Measurements from ENCODE around the gene DGKE. TPM values are rescaled to one million over a fixed set of nuclear protein-coding genes. Genes with fewer than 3 reads are reported as not detected.

DGKE gene
- total and polyA plus RNA-seq, 2 of the 13 experiments (the other 11 are each of a cell fraction or from before 2014, with no cell fraction given): 3.2 to 5.3 TPM

- no TSS peak for BruUV-seq (replicated peaks)
- no peak for ATAC-seq
- TF ChIP-seq ZNF770 (CRISPR knock-in tag; IDR thresholded peaks at IDR 0.05) (no peak), PLRG1 (conservative IDR thresholded peaks at IDR 0.05) (no peak), ZNF800 (CRISPR knock-in tag; IDR thresholded peaks at IDR 0.05) (no peak), MED13 (CRISPR knock-in tag; IDR thresholded peaks at IDR 0.05) (no peak), ZNF549 (CRISPR knock-in tag; IDR thresholded peaks at IDR 0.05) (no peak), KLF9 (CRISPR knock-in tag; IDR thresholded peaks at IDR 0.05; ENCODE audit: low read depth) (no peak), TFE3 (CRISPR knock-in tag; IDR thresholded peaks at IDR 0.05) (no peak), HIC2 (CRISPR knock-in tag; IDR thresholded peaks at IDR 0.05; ENCODE audit: low read depth) (no peak), RARA (CRISPR knock-in tag; IDR thresholded peaks at IDR 0.05) (no peak), ZNF841 (CRISPR knock-in tag; IDR thresholded peaks at IDR 0.05; ENCODE audit: borderline replicate concordance) (no peak), PTBP1 (IDR thresholded peaks at IDR 0.05; ENCODE audit: low read depth, low read length, poor library complexity, severe bottlenecking) (no peak), SIN3B (IDR thresholded peaks at IDR 0.05; ENCODE audit: low read length) (no peak), RFXANK (CRISPR knock-in tag; IDR thresholded peaks at IDR 0.05) (no peak), MED1 (CRISPR knock-in tag; IDR thresholded peaks at IDR 0.05) (no peak), ZNF547 (CRISPR knock-in tag; IDR thresholded peaks at IDR 0.05) (no peak), HMG20A (CRISPR knock-in tag; IDR thresholded peaks at IDR 0.05; ENCODE audit: borderline replicate concordance) (no peak), ZBTB7A (CRISPR knock-in tag; IDR thresholded peaks at IDR 0.05) (no peak), NFATC3 (CRISPR knock-in tag; IDR thresholded peaks at IDR 0.05) (no peak)
- POLR2A ChIA-PET: no interaction called here
- 84% methylated on average over 3 of the region's 3 CpGs for WGBS (ENCODE audit: low lambda C conversion rate)
- Histone ChIP-seq H4K20me1 (ENCODE audit: insufficient read depth, low read length) (no peaks in the 10 kb centered on the region), H3K9me3 (ENCODE audit: low read length) (no peaks in the 10 kb centered on the region), H3K4me2 (ENCODE audit: low read depth, low read length) (no peak overlapping the region), H3K36me3 (replicated peaks in 1 of 2; ENCODE audit: control insufficient read depth in 1 of 2, insufficient read depth in 2 of 2, low read length in 2 of 2) (no peaks in the 10 kb centered on the region), H3K27me3 (ENCODE audit: control insufficient read depth in 1 of 2, insufficient read depth in 2 of 2, low read length in 2 of 2) (no peaks in the 10 kb centered on the region; a peak in 1 of 5 replicates), H2AFZ (ENCODE audit: low read length) (no peak overlapping the region), H3K4me1 (ENCODE audit: insufficient read depth, low read length) (peaks cover 29% of the 10 kb centered on the region), H3K27ac (ENCODE audit: extremely low read length, insufficient read depth, low read length) (no peak overlapping the region), H3K79me2 (ENCODE audit: insufficient read depth, low read length) (no peaks in the 10 kb centered on the region), H3K9ac (ENCODE audit: insufficient read depth, low read depth, low read length) (no peak overlapping the region), H3K4me3 (replicated peaks in 1 of 3; ENCODE audit: insufficient read depth in 1 of 3, low read depth in 2 of 3, low read length in 3 of 3) (no peak overlapping the region)
- intact Hi-C loops (cut with micrococcal nuclease; ENCODE audit: unreplicated experiment): no loop called here
- CTCF ChIA-PET (ENCODE audit: low intra/inter-chr PET ratio, low total read pairs): no interaction called here
- in situ Hi-C loops (cut with HindIII; ENCODE audit: extremely low pct_ligation_motif_present, low pct_unique_long_range_greater_than_20kb): no loop called here
- no peak for DNase-seq (ENCODE audit: low spot score)
- no peak for FAIRE-seq
Measured at GRCh38 chr17:56838687-56839086, 4.7 kb downstream of the DGKE start.

All from HepG2 (cell line).